Embryonic facial prominence (tissue), 1 donor: Measurements from ENCODE around the gene CST8.
"Not testable (repeated sequence)": the region's sequence is repeated elsewhere in the genome, so short reads cannot be mapped to it uniquely, and the experiment has no call there.

ENCODE experiments used
- DNase-seq: peaks from one replicate; pipeline ENCODE4 v3.0.0-alpha.2; 2016; ENCODE audit errors: extremely low spot score

The CST8 gene, protein sequence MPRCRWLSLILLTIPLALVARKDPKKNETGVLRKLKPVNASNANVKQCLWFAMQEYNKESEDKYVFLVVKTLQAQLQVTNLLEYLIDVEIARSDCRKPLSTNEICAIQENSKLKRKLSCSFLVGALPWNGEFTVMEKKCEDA

DNA sequence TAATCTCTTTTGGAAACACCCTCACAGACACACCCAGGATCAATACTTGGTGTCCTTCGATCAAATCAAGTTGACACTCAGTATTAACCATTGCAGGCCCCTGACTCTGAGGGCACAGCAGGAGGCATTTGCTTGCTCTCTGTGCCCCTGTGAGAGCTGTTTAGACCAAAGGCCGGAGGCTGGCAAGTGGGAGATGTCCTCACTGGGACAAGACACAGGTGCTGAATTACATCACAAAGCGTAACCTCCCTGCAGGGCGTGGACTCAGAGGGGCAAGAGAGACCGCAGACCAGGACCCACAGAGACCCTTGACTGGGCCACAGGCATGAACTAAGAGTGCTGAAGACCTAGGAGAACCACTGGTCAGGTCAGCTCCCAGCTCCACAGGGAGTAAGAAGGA, at the start of gene CST8:
Gene CST8, plus strand, starts transcription at position 301 of the 400 bp plus-strand sequence. CDS start 551 bp downstream, outside the sequence.
- DNase-seq: no peak

DNA sequence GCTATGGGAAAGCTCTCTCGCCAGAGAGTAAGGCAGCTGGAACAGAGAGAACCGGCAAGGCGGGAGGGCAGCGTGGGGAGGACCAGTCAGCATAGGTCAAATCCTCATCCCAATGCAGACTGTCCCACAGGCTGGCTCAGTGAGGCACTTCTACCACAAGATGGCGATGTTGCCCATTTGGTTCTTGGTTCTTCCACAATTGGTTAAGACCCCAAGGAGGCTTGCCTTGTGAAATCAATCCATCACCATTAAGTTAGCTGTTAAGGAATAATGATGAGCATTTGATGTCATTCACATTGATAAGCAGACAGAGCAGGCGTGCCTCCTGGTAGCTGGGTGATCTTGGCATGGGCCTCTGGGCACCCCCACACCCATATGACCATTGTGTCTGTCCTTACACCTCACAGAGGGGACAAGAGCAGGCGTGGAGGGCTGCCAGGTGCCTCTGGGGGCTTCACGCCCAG, 49.0 kb upstream of the CST8 start:
- no peak for DNase-seq

DNA sequence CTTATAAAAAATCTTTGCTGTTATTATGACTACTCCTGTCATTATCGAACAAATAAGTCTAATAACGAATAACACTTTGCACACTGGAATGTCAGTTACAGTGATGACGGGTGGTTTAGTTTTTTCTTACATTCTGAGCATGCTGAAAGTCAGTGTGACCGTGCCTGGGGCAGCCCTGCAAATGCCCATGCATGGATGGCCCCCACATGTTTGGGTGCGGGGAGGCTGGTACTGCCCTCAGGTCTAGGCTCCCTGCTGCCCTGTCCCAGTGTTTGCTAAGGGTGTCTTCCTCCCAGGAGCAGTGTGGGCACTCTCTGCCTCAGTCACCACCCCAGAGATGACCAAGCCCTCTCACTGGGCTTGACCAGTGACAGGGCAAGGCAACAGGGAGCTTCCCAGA, 48.5 kb upstream of the CST8 start:
- no peak for DNase-seq

DNA sequence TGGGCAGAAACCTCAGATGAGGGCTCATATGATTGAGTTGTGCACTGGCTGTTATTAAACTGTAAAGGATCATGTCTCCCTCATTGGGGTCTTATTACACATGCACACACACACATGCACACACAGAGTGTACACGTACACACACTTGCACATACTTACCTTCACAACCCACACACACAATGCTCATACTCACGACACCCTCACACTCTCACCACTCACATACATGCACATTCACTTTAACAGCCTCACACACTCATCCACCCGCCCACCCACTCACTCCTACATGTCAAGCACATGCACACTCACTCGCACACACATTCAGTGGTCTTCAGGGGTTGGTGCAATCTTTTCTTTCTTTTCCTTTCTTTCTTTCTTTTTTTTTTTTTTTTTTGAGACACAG, 46.1 kb upstream of the CST8 start:
- DNase-seq: no peak

DNA sequence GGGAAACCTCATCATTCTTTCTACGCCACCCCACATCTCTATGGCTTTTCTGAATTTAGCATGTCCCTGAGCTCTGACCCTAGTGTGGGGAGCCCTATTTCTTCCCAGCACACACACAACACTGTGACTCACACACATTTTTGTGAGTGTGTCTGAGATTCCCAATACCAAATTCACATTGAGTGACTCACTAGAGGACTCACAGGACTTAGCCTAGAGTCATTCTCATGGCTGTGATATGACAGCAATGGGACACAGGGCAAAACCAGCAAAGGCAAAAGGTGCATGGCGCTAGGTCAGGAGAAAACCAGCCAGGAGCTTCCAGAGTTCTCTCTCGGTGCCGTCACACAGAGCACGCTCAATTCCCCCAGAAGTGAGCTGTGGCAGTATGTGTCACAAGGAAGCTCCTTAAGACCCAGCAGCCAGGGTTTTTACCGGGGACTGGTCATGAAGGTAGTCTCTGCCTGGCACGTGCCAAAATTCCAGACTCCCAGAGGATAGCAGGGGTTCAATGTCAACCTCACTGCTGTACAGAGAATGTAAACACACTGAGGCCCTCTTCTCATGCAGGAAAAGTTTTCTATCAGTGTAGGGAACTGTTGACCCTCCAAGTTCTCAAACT, 45.2 kb upstream of the CST8 start:
- DNase-seq: no peak

DNA sequence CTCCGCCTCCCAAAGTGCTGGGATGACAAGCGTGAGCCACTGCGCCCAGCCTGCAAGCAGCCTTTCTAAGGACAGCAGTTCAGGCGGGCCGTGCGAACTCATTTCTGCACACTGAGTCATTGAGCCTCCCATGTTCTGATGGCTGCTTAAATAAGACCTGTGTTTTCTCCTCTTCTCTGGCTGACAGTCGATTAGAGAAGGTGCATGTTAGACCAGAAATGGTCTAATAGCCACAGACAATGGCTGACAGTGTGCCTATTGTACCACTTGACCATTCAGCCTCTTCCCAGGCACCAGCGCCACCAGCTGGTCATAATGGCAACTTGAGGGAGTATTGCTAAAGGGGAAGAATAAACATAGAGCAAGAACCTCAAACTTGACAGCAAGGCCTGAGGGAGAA, 44.4 kb upstream of the CST8 start:
- DNase-seq: no peak

DNA sequence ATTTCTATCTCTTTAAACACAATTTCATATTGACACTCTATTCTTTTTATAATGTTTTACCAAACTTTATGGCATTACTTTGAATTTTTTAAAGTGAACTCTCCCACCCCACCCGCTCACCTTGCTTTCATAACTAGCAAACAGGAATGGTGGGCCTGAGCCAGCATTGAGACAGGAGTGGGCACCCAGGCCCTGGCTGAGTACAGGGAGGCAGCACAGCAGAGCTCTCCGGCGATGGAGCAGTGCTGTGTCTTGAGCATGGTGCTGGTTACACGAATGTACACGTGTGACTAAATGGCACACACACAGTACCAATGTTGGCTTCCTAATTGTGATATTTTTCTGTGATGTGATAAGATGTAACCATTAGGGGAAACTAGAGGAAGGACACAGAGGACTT, 42.8 kb upstream of the CST8 start:
- DNase-seq: no peak

DNA sequence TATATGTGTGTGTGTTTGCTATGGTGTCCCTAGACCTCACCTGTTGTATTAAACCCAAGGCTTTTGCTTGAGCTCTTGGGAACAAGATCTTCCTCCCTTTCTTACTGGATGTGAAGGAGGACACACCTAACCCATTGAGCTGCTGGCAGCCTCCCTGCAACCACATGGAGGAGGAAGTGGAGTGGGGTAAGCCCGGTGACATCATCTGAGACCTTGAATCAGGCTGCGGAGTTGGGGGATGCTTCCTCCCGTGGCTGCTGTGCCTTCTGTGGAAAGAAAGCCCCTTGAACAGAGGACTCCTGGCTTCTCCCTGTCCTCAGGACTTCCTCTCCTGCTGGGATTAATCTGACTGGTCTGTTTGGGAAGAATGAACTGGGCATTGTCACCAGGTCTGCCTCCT, 41.5 kb upstream of the CST8 start:
- DNase-seq: no peak

DNA sequence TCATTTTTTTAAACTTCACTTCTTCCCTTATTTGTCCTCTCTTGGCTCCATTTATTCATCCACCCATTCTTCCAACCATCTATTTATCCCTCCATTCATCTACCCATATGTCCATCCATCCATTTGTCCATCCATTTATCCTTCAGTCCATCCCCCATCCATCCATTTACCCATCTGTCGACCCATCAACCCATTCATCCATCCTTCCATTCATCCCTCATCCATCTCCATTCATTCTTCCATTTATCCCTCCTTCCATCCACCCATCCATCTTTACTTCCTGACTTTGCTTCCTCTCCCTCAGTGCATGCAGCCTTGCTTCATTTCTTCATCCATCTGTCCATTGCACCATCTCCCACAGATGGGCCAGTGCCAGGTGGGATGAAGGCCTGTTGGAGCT, 40.0 kb upstream of the CST8 start:
- no peak for DNase-seq

DNA sequence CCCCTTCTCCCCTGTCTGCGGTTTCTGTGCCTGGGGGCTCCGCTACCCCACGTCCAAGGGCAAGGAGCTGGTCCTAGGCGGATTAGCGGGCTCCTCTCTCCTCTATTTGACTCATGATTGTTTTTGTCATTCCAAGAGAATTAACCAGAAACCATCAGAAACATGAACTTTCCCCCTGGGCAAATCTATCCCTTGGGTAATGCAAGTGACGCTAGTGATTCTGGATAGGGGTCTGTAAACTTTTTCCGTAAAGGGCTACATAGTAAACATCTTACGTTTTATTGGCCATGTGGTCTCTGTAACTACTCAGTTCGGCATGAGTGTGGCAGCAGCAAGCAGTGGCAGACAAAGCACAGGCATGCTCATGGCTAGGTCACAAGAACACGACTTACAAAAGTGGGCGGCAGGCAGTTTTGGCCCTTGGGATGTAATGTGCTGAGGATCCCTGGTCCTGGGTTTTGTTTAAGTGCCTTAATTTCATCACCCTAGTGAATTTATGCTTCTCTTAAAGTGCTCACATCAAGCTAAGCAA, 38.9 kb upstream of the CST8 start:
- DNase-seq: no peak

DNA sequence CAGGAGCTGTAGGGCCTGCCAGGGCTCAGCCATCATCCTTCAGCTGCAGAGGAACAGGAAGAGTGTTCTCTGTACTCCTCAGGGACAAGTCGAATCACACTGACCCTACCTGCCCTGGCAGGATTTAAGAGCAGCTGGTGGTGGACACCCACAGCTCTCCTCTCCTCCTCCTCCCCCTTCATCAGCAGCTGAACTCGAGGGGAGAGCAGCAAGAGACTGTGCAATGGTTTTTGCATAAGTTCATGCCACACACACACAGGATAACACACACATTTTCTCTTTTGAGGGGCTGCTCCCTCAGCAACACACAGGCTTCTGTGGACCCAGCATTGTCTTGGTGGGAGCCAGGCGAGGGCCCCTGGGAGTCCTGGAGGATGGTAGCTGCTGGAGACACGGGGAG, 38.1 kb upstream of the CST8 start, which contains the start of gene CST11:
Gene CST11, minus strand, starts transcription at position 101 of the 400 bp plus-strand sequence. Its CDS starts 65 bp downstream, at position 36.
- no peak for DNase-seq

DNA sequence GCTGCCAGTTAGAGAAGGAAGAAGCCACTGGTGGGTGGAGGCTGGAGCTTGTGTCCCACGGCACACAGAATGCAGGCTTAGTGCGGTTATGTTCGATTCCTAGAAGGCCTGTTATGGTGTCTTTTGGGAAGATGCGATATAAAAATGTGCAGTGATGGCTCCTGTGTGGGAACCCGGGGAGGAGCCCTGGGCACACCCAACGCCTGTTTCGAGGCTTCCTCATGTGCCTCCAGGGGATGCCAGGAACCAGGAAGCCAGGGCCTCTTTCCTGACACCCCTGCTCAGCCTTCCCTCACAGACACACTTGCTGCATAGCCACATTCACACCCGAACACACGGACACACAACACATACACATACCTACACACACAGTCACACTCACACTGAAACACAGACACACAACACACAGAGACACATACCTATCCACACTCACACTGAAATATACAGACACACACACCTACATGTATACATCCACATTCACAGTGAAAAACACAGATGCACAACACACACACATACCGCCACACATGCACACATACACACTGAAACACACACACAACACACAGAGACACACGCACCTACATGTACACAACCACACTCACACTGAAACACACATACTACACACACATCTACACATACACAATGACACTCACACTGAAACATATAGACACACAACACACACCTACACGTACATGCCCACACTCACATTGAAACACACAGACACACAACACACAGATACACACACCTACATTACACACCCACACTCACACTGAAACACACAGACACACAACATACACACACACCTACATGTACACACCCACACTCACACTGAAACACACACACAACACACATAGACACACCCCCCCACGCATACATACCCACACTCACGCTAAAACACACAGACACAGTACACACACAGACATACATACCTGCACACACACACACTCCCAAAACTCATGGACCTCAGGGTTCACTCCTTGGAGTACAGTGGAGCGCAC, 37.1 kb upstream of the CST8 start:
- no peak for DNase-seq

DNA sequence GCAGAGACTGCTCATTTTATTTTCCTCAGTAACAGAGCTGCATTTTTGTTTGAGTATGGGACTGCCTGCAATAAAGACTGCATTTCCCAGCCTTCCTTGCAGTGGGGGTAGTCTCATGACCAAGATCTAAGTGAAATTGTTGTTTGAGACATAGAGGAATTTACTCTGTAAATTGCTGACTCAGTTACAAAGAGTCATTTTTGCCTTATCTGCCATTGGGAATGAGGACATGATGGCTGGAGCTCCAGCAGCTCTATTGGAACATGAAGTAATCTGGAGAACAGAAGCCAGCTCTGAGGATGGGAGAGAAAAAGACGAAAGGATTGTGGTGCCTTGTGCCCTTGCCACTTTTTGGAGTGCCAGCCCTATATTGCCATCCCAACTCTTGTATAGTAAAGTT, 36.1 kb upstream of the CST8 start:
- DNase-seq: no peak

DNA sequence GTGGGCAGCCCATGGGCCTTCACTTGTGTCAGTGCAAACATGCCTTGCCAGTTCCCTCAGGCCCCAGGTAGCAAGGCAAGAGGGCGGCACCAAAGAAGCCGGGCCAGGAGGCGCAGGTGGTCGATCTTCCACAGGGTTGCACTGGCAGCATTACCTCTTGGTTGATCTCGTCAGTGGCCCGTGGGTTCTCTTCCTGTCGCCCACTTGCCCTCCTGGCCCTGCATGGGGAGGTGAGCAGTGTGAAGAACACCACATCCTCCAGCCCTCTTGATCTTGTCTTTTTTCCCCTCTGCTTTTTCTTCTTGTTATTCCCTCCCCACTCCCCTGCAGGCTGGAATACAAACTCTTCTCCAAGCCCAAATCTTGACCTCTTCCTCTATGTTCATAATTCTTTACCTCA, 35.3 kb upstream of the CST8 start:
- no peak for DNase-seq

DNA sequence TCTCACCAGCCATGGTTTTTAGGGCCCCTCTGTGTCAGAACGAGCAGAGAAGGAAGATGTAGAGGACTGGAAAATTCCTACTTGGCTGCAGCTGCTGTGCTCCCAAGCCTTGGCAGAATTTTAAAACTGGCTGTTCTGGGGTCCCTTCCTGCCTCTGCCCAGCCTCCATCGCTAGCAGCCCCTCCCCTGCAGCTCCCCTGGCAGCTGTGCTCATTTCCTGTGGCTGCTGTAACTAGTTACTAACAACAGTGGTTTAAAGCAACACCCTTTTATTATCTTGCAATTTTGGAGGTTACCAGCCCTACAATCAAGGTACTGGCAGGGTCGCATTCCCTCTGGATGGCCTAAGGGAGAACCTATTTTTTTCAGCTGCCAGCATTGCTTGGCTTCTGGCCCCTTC, 34.5 kb upstream of the CST8 start:
- no peak for DNase-seq

DNA sequence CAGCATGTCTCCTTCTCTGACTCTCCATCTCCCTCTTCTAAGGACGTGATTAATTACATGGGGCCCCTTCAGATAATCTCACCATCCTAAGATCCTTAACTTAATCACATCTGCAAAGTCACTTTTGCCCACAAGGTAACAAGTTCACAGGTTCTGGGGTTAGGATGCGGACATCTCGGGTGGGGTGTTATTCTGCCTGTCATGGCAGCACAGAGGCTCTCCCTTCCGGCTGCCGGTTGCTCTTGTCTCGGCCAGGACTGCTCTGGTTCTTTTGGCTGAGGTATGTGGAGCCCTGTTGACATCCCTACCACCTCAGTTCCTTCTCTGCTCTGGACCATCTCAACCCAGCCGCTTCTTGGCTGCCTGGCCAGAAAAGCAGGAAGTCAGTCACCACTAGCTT, 34.0 kb upstream of the CST8 start:
- no peak for DNase-seq

DNA sequence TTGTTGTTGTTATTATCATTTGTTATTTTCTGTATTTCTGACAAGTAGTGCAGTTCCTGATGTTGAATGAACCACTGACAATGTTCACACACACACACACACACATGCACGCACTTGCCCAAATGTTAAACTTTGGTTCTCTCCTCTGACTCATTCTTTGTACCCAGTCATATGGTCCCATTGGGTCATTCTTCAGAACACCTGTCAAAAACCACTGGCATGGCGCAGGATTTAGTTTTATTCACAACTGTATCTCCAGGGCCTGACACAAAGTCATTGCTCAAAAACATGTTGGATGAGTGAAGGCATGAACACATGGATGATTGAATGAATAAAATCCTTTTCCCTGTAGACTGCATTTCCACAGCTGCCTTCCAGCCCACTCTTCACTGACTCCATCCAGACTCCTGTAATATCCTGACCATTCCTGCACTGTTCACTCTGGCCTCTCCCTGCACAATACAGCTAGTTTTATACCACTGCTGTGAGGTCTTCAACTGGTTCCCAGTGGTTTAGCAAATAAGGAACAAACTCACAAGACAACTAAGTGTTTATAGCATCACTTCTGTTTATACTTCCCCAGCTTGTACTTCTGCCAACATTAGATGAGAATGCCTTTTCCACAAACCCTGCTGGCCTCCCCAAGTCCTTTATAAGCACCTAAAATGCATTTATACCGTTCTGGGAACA, 31.3 kb upstream of the CST8 start:
- no peak for DNase-seq

DNA sequence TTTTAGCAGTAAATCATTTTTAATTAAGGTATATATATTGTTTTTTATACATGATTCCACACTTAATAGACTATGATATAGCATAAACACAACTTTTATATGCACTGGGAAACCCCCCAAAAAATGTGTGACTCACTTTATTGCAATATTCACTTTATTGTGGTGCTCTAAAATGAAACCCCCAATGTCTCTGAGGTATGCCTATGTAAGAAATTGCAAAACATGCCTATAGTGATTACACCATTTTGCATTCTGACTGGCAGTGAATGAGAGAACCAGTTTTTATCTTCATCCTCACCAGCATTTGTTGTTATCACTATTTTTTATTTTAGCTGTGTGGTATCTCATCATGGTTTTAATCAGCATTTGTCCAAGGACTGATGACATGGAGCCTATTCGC, 29.7 kb upstream of the CST8 start:
- no peak for DNase-seq

DNA sequence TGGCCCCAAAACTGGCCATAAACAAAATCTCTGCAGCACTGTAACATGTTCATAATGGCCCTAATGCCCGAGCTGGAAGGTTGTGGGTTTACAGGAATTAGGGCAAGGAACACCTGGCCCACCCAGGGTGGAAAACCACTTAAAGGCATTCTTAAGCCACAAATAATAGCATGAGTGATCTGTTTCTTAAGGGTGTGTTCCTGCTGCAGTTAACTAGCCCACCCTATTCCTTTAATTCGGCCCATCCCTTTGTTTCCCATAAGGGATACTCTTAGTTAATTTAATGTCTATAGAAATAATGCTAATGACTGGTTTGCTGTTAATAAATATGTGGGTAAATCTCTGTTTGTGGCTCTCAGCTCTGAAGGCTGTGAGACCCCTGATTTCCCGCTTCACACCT, 24.0 kb upstream of the CST8 start:
- not testable (repeated sequence) for DNase-seq

DNA sequence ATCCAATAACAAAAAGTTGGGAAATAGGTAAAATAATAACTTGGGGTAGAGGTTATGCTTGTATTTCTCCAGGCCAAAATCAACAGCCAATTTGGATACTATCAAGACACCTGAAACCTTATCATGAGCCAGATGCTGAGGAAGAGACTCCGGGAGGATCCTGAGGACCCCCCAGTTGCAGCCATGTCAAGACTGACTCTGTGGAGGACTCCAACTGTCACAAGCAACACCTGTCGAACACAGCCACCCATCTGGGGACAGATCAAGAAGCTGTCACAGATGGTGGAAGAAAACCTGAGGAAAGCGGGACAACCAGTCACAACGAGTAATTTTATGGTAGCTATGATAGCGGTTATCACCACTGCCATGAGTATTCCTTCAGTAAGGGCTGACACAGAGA, 18.6 kb upstream of the CST8 start:
- not testable (repeated sequence) for DNase-seq

DNA sequence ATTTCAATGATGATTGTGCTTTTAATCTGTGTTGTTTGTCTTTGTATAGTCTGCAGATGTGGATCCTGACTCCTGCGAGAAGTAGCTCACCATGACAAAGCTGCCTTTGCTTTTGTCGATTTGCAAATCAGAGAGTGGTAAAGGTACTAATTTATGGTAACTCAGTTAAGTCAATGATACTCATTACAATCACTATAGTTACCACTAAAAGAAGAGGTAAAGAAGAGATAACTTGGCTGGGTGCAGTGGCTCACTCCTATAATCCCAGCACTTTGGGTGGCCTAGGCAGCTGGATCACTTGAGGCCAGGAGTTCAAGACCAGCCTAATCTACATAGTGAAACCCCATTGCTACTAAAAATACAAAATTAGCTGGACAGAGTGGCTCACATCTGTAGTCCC, 17.6 kb upstream of the CST8 start:
- not testable (repeated sequence) for DNase-seq

DNA sequence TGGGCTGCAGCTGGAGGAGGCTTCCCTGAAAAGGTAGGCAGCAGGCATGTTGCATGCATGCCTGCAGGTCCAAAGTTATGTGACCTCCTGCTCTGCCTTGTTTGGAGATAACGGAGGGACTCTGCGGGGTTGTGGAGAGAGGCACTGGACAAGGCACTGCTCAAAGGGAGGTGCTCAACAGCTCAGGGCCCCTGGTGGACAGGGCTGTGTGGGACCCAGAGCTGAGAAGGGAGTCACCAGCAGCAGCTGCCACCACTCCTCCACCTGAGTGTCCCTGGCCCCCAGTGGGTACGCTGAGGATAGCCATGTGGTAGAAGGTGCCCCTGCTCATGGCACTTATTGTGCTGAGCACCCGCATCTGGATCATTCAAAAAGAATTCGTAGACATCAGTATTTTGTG, 15.5 kb upstream of the CST8 start:
- no peak for DNase-seq
